HG02973 (cell line): ENCODE measurements around the gene CFAP126.
"Not testable (repeated sequence)": the region's sequence is repeated elsewhere in the genome, so short reads cannot be mapped to it uniquely, and the experiment has no call there.

Experiments used
- ATAC-seq: cut with Tn5 transposase; IDR thresholded peaks from one replicate; pipeline ENCODE4 v1.9.1; 2021; ENCODE audit warnings: moderate library complexity; ENCODE audit not compliant: unreplicated experiment

The CFAP126 gene

GRCh38 chr1:161367684-161368400, at the start of gene CFAP126:
CFAP126 (minus strand) TSS chr1:161367876; CDS start chr1:161367868, 8 bp downstream.
- peak; percentile 96 for ATAC-seq

GRCh38 chr1:161413050-161413449, 45.4 kb upstream of the CFAP126 start:
- not testable (repeated sequence) for ATAC-seq

- ATAC-seq, result not testable (repeated sequence)
Observed at GRCh38 chr1:161410636-161410970, 42.9 kb upstream of the CFAP126 start.

- ATAC-seq, result not testable (repeated sequence)
Observed at GRCh38 chr1:161409848-161410635, 42.4 kb upstream of the CFAP126 start.

- no peak for ATAC-seq
Observed at GRCh38 chr1:161408429-161409052, 40.9 kb upstream of the CFAP126 start.

GRCh38 chr1:161407451-161407985, 39.8 kb upstream of the CFAP126 start:
- ATAC-seq, result no peak

GRCh38 chr1:161406551-161406950, 38.9 kb upstream of the CFAP126 start:
- ATAC-seq, result not testable (repeated sequence)

- ATAC-seq, result no peak
Observed at GRCh38 chr1:161404051-161404597, 36.4 kb upstream of the CFAP126 start.

- no peak for ATAC-seq
Observed at GRCh38 chr1:161402446-161402845, 34.8 kb upstream of the CFAP126 start.

- peak; percentile 71 for ATAC-seq
Observed at GRCh38 chr1:161399257-161399998, 31.8 kb upstream of the CFAP126 start.

GRCh38 chr1:161398900-161399256, 31.2 kb upstream of the CFAP126 start:
- no peak for ATAC-seq

GRCh38 chr1:161397038-161397437, 29.4 kb upstream of the CFAP126 start:
- not testable (repeated sequence) for ATAC-seq

GRCh38 chr1:161393151-161393550, 25.5 kb upstream of the CFAP126 start:
- no peak for ATAC-seq

GRCh38 chr1:161391611-161392010, 23.9 kb upstream of the CFAP126 start:
- no peak for ATAC-seq

- not testable (repeated sequence) for ATAC-seq
Observed at GRCh38 chr1:161391136-161391535, 23.5 kb upstream of the CFAP126 start.

- no peak for ATAC-seq
Observed at GRCh38 chr1:161390559-161390858, 22.8 kb upstream of the CFAP126 start.

GRCh38 chr1:161389691-161390558, 22.2 kb upstream of the CFAP126 start:
- ATAC-seq, result peak; percentile 65

- not testable (repeated sequence) for ATAC-seq
Observed at GRCh38 chr1:161389158-161389557, 21.5 kb upstream of the CFAP126 start.

GRCh38 chr1:161388639-161389038, 21.0 kb upstream of the CFAP126 start:
- no peak for ATAC-seq
